OCI-LY3 (cell line): ENCODE measurements around the gene GRAMD4.

Experiments used
- H2AFZ ChIP-seq: fragments of 200-600, 300-600 bp; shearing (Covaris generic); 2 replicates; pipeline ENCODE4 v1.6.0; 2014; ENCODE audit warnings: antibody characterized with exemption, low read depth, low read length
- H3K27ac ChIP-seq: fragments of 200-600, 300-600 bp; sonication (generic); 2 replicates; pipeline ENCODE4 v1.5.1; 2014; ENCODE audit warnings: mild to moderate bottlenecking, low read length, moderate library complexity, mixed read lengths
- H3K27me3 ChIP-seq: fragments of 200-600, 300-600 bp; sonication (generic); 2 replicates; pipeline ENCODE4 v1.6.1; 2014; ENCODE audit warnings: low read depth, low read length, mixed read lengths
- H3K36me3 ChIP-seq: fragments of 200-600, 300-600 bp; sonication (generic); replicated peaks from 2 replicates; pipeline ENCODE3; 2014; ENCODE audit warnings: low read depth, low read length, mixed read lengths
- H3K4me1 ChIP-seq: fragments of 300-600, 200-600 bp; sonication (generic); 2 replicates; pipeline ENCODE4 v1.6.1; 2014; ENCODE audit warnings: low read length, mixed read lengths
- H3K4me2 ChIP-seq: fragments of 200-600, 300-600 bp; sonication (generic); 2 replicates; pipeline ENCODE4 v1.6.1; 2014; ENCODE audit warnings: low read length, mixed read lengths
- H3K4me3 ChIP-seq: fragments of 300-600, 200-600 bp; sonication (generic); 2 replicates; pipeline ENCODE4 v1.5.1; 2014; ENCODE audit warnings: antibody characterized with exemption, mild to moderate bottlenecking, low read length, moderate library complexity
- H3K79me2 ChIP-seq: fragments of 300-600, 200-600 bp; shearing (Covaris generic); 2 replicates; pipeline ENCODE4 v1.6.1; 2014; ENCODE audit warnings: mild to moderate bottlenecking, low read length, mixed read lengths
- H3K9ac ChIP-seq: fragments of 300-600, 200-600 bp; shearing (Covaris generic); 2 replicates; pipeline ENCODE4 v1.6.0; 2014; ENCODE audit warnings: mild to moderate bottlenecking, low read length, moderate library complexity
- H3K9me3 ChIP-seq: fragments of 200-600, 300-600 bp; shearing (Covaris generic); 2 replicates; pipeline ENCODE4 v1.6.1; 2014; ENCODE audit warnings: low read length, mixed read lengths; ENCODE audit not compliant: insufficient read depth
- H4K20me1 ChIP-seq: fragments of 200-600, 300-600 bp; sonication (generic); 2 replicates; pipeline ENCODE4 v1.6.1; 2016; ENCODE audit warnings: low read length, mixed read lengths; ENCODE audit not compliant: insufficient read depth
- EZH2phosphoT487 ChIP-seq: fragments of 200-600 bp; shearing (Covaris generic); IDR thresholded peaks from 2 replicates; pipeline ENCODE4 v1.6.1; 2018; ENCODE audit warnings: antibody characterized with exemption, mixed run types, low read depth
- TF ChIP-seq, protein P1 (sequence below): fragments of 200-600, 300-600 bp; sonication (generic); IDR thresholded peaks from 2 replicates; pipeline ENCODE4 v1.5.1; 2014; ENCODE audit warnings: antibody characterized with exemption, low read length, low read depth

Gene GRAMD4

DNA sequence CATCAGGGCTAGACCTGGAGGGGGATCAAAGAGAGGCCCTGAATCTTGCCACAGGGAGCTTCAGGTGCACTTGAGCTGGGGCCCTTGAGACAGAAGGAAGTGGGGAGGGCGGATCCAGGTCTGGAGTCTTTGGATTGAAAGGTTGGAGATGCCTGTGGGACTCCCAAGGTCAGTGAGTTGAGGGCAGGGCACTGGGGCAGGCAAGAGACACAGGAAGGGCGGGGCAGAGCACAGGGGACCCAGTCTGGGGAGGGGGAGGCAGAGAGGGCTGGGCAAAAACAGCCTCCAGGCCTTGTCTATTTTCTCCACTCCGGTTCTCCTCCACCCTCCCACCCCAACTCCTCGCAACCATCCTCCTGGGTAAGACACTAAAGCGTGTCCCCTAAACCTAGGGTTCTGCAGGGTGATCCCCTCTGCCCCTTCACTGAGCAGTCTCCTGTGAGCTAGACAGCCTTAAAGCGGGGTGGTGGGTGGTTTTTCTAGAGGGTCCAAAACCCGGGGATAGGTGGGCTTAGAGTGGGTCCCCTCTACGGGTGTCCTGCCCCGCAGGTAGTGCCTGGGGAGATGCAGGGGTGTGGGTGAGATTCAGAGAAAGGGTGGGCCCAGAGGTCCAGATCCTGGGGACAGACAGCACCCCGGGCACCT, 44.2 kb upstream of the GRAMD4 start:
- Histone ChIP-seq H3K27ac (no peak overlapping the region), H4K20me1 (peaks cover 18% of the 10 kb centered on the region), H3K27me3 (no peaks in the 10 kb centered on the region), H3K4me3 (peak overlapping the region; percentile 78), H3K4me1 (peaks cover 21% of the 10 kb centered on the region), H2AFZ (peak overlapping the region; percentile 43; the same call in 1 of the 2 replicates), H3K36me3 (peaks cover under 1% of the 10 kb centered on the region), H3K9ac (peak overlapping the region; percentile 58), H3K9me3 (peaks cover 12% of the 10 kb centered on the region; the same call in 1 of the 2 replicates), H3K79me2 (peaks cover 36% of the 10 kb centered on the region), H3K4me2 (peak overlapping the region; percentile 76)
- no peak for TF ChIP-seq EZH2phosphoT487
- TF ChIP-seq, protein P1, sequence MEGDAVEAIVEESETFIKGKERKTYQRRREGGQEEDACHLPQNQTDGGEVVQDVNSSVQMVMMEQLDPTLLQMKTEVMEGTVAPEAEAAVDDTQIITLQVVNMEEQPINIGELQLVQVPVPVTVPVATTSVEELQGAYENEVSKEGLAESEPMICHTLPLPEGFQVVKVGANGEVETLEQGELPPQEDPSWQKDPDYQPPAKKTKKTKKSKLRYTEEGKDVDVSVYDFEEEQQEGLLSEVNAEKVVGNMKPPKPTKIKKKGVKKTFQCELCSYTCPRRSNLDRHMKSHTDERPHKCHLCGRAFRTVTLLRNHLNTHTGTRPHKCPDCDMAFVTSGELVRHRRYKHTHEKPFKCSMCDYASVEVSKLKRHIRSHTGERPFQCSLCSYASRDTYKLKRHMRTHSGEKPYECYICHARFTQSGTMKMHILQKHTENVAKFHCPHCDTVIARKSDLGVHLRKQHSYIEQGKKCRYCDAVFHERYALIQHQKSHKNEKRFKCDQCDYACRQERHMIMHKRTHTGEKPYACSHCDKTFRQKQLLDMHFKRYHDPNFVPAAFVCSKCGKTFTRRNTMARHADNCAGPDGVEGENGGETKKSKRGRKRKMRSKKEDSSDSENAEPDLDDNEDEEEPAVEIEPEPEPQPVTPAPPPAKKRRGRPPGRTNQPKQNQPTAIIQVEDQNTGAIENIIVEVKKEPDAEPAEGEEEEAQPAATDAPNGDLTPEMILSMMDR: no peak

- Histone ChIP-seq H3K9ac (peak overlapping the region; percentile 82), H3K27ac (no peak overlapping the region)
Observed at GRCh38 chr22:46576556-46577367, 43.4 kb upstream of the GRAMD4 start.

GRCh38 chr22:46577368-46578249, 42.6 kb upstream of the GRAMD4 start:
- Histone ChIP-seq H3K27ac (peak overlapping the region; percentile 5; the same call in 1 of the 2 replicates), H3K27me3 (no peaks in the 10 kb centered on the region), H3K36me3 (peaks cover 6% of the 10 kb centered on the region), H3K9me3 (no peaks in the 10 kb centered on the region), H3K4me1 (peaks cover 25% of the 10 kb centered on the region), H4K20me1 (peaks cover 30% of the 10 kb centered on the region), H3K4me3 (peak overlapping the region; percentile 91), H3K4me2 (peak overlapping the region; percentile 85), H3K9ac (peak overlapping the region; percentile 82), H3K79me2 (peaks cover 52% of the 10 kb centered on the region), H2AFZ (no peak overlapping the region)
- TF ChIP-seq EZH2phosphoT487: no peak
- TF ChIP-seq, protein P1: no peak

More at GRCh38 chr22:46576556-46577367, 43.4 kb upstream of the GRAMD4 start:
- H3K4me3 ChIP-seq: peak overlapping the region; percentile 91
- peaks cover 26% of the 10 kb centered on the region for H4K20me1 ChIP-seq
- peaks cover 44% of the 10 kb centered on the region for H3K79me2 ChIP-seq
- no peaks in the 10 kb centered on the region for H3K27me3 ChIP-seq
- peak overlapping the region; percentile 43; the same call in 1 of the 2 replicates for H2AFZ ChIP-seq
- TF ChIP-seq, protein P1: no peak
- TF ChIP-seq EZH2phosphoT487: no peak
- peaks cover 6% of the 10 kb centered on the region for H3K36me3 ChIP-seq
- H3K9me3 ChIP-seq: 0 out of 2 replicates have a peak, but pooled peaks cover 7% of the 10 kb centered on the region
- H3K4me1 ChIP-seq: peaks cover 21% of the 10 kb centered on the region
- H3K4me2 ChIP-seq: peak overlapping the region; percentile 76
